ENCODE results near the gene FBLN5. TPM values are rescaled to one million over a fixed set of nuclear protein-coding genes. Genes with fewer than 3 reads are reported as not detected.

Gene FBLN5
- total and polyA plus RNA-seq, 2 experiments from 2014 or later: 157 to 337 TPM

DNA sequence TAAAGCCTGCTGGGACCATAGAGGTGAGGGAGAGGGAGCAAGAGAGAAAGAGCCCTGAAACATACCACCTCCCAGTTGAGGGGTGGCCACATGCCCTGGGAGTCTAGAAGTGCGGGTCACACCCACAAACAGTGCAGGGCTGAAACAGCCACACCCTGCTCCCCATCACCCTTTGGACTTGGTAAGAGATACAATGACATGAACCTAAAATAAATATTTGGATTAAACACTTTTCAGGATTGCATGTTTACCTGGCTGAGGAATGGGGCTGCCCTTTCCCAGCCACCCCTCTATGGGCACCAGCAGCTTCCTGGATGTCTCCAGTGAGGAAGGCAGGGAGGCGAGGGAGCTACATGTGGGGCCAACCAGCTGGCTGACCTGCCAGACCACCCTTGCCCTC lies 41.1 kb downstream of the FBLN5 start:
- no peak for DNase-seq (ENCODE audit: low spot score)
- Histone ChIP-seq H4K20me1 (ENCODE audit: insufficient read depth, poor library complexity, severe bottlenecking) (no peaks in the 10 kb centered on the region), H3K36me3 (replicated peaks; ENCODE audit: insufficient read depth, low read depth) (no peaks in the 10 kb centered on the region), H3K27me3 (no peaks in the 10 kb centered on the region), H3K9me3 (ENCODE audit: low read depth) (no peaks in the 10 kb centered on the region), H3K4me3 (no peak overlapping the region), H2AFZ (no peak overlapping the region), H3K9me2 (replicated peaks; ENCODE audit: insufficient read depth) (no peaks in the 10 kb centered on the region), H3K4me2 (no peak overlapping the region), H3K4me1 (ENCODE audit: insufficient read depth) (no peaks in the 10 kb centered on the region), H3K79me2 (no peaks in the 10 kb centered on the region), H3K27ac (no peak overlapping the region)
- TF ChIP-seq EZH2 (IDR thresholded peaks at IDR 0.05; ENCODE audit: borderline replicate concordance): no peak
- TF ChIP-seq, protein P1, sequence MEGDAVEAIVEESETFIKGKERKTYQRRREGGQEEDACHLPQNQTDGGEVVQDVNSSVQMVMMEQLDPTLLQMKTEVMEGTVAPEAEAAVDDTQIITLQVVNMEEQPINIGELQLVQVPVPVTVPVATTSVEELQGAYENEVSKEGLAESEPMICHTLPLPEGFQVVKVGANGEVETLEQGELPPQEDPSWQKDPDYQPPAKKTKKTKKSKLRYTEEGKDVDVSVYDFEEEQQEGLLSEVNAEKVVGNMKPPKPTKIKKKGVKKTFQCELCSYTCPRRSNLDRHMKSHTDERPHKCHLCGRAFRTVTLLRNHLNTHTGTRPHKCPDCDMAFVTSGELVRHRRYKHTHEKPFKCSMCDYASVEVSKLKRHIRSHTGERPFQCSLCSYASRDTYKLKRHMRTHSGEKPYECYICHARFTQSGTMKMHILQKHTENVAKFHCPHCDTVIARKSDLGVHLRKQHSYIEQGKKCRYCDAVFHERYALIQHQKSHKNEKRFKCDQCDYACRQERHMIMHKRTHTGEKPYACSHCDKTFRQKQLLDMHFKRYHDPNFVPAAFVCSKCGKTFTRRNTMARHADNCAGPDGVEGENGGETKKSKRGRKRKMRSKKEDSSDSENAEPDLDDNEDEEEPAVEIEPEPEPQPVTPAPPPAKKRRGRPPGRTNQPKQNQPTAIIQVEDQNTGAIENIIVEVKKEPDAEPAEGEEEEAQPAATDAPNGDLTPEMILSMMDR (IDR thresholded peaks at IDR 0.05; ENCODE audit: poor library complexity): no peak
- TF ChIP-seq EZH2phosphoT487 (IDR thresholded peaks at IDR 0.05; ENCODE audit: low read depth, severe bottlenecking, unreplicated experiment): no peak
- 88% methylated on average over 2 of the region's 2 CpGs for WGBS (ENCODE audit: low lambda C conversion rate, missing lambda C conversion rate)

DNA sequence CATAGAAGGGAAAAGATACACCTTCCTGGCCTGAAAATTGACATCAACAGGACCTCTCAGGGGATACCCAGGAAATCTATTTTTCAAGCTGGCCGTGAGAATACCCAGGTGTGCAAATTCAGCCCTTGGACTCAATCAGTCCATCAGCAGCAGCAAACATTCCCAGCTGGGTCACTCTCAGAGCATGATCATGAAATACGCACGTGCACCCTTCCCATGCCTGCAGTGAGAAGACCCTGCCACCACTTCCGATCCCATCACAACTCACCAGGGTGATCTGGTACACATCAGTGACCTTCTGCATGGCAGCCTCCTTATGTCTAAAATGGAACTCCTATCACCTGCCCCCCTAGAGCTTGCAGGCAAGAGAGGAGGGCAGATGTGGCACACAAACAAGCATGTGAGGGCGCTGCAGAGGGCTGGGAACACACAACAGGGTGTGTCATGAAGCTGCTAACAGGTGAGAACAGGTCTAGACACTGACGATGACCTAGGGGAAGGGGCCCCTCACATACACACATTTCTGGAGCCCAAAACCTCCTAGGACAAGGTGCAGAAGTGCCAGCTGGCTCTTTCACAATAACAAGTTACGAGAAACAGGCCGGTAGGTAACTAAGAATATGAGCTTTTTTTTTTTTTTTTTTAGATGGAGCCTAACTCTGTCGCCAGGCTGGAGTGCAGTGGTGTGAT lies 42.4 kb downstream of the FBLN5 start:
- no peaks in the 10 kb centered on the region for H3K4me1 ChIP-seq (ENCODE audit: insufficient read depth)

DNA sequence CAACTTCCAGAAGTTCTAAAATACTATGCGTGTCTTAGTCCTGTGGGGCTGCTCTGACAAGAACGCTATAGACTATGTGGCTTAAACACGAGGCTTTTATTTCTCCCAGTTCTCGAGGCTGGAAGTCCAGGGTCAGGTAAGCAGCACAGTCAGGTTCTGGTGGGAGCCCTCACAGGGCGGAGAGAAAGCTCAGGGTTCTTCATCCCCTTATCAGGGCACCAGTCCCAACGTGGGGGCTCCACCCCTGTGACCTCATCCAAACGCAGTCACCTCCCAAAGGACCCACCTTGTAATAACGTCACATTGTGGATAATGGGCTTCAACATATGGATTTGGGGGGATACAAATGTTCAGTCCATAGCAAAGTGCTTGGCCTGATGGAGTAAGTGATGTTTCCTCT lies 43.0 kb downstream of the FBLN5 start:
- no peaks in the 10 kb centered on the region for H3K79me2 ChIP-seq
- no peak for DNase-seq (ENCODE audit: low spot score)
- H3K9me2 ChIP-seq (replicated peaks; ENCODE audit: insufficient read depth): no peaks in the 10 kb centered on the region
- H4K20me1 ChIP-seq (ENCODE audit: insufficient read depth, poor library complexity, severe bottlenecking): no peaks in the 10 kb centered on the region
- no peaks in the 10 kb centered on the region for H3K27me3 ChIP-seq
- no peak overlapping the region for H3K27ac ChIP-seq
- no peak for TF ChIP-seq EZH2 (IDR thresholded peaks at IDR 0.05; ENCODE audit: borderline replicate concordance)
- TF ChIP-seq, protein P1 (IDR thresholded peaks at IDR 0.05; ENCODE audit: poor library complexity): no peak
- no peak for TF ChIP-seq EZH2phosphoT487 (IDR thresholded peaks at IDR 0.05; ENCODE audit: low read depth, severe bottlenecking, unreplicated experiment)
- no peaks in the 10 kb centered on the region for H3K4me1 ChIP-seq (ENCODE audit: insufficient read depth)
- no peak overlapping the region for H2AFZ ChIP-seq
- H3K4me2 ChIP-seq: no peak overlapping the region
- no peaks in the 10 kb centered on the region for H3K9me3 ChIP-seq (ENCODE audit: low read depth)
- H3K36me3 ChIP-seq (replicated peaks; ENCODE audit: insufficient read depth, low read depth): no peaks in the 10 kb centered on the region
- WGBS (ENCODE audit: low lambda C conversion rate, missing lambda C conversion rate): 87% methylated on average over 8 of the region's 8 CpGs
- no peak overlapping the region for H3K4me3 ChIP-seq

More for the DNA sequence above, 42.4 kb downstream of the FBLN5 start:
- H3K27ac ChIP-seq: no peak overlapping the region
- H2AFZ ChIP-seq: no peak overlapping the region
- 92% methylated on average over 9 of the region's 9 CpGs for WGBS (ENCODE audit: low lambda C conversion rate, missing lambda C conversion rate)
- no peaks in the 10 kb centered on the region for H3K9me2 ChIP-seq (replicated peaks; ENCODE audit: insufficient read depth)
- H3K9me3 ChIP-seq (ENCODE audit: low read depth): no peaks in the 10 kb centered on the region
- H3K27me3 ChIP-seq: no peaks in the 10 kb centered on the region
- no peaks in the 10 kb centered on the region for H4K20me1 ChIP-seq (ENCODE audit: insufficient read depth, poor library complexity, severe bottlenecking)
- no peak for TF ChIP-seq EZH2 (IDR thresholded peaks at IDR 0.05; ENCODE audit: borderline replicate concordance)
- TF ChIP-seq, protein P1 (IDR thresholded peaks at IDR 0.05; ENCODE audit: poor library complexity): no peak
- no peak for TF ChIP-seq EZH2phosphoT487 (IDR thresholded peaks at IDR 0.05; ENCODE audit: low read depth, severe bottlenecking, unreplicated experiment)
- H3K79me2 ChIP-seq: no peaks in the 10 kb centered on the region
- H3K36me3 ChIP-seq (replicated peaks; ENCODE audit: insufficient read depth, low read depth): no peaks in the 10 kb centered on the region
- H3K4me2 ChIP-seq: no peak overlapping the region
- DNase-seq (ENCODE audit: low spot score): no peak
- no peak overlapping the region for H3K4me3 ChIP-seq

Data from hepatocyte (in vitro differentiated cells).